Neural crest cell (in vitro differentiated cells): ENCODE data around the gene B3GNT5. TPM values are rescaled to one million over a fixed set of nuclear protein-coding genes. Genes with fewer than 3 reads are reported as not detected.

Experiments used
- DNase-seq: peaks from one replicate; pipeline ENCODE4 v3.0.0; 2021; ENCODE audit warnings: low read depth, mixed read lengths, low spot score
- H3K27ac Mint-ChIP-seq: one replicate; pipeline ENCODE4 v1.8.0; 2021; ENCODE audit warnings: mild to moderate bottlenecking, mixed read lengths; ENCODE audit not compliant: unreplicated experiment
- H3K27me3 Mint-ChIP-seq: 2 replicates; pipeline ENCODE4 v1.8.0; 2021; ENCODE audit warnings: low read depth, mild to moderate bottlenecking, mixed read lengths
- H3K36me3 Mint-ChIP-seq: 2 replicates; pipeline ENCODE4 v1.8.0; 2021; ENCODE audit warnings: low read depth, mild to moderate bottlenecking, mixed read lengths
- H3K4me1 Mint-ChIP-seq: 2 replicates; pipeline ENCODE4 v1.8.0; 2021; ENCODE audit warnings: mixed read lengths
- H3K4me3 Mint-ChIP-seq: one replicate; pipeline ENCODE4 v1.8.0; 2021; ENCODE audit warnings: mild to moderate bottlenecking, mixed read lengths
- H3K9me3 Mint-ChIP-seq: 2 replicates; pipeline ENCODE4 v1.8.0; 2021; ENCODE audit warnings: mixed read lengths
- total RNA-seq: library from RNA; stranded (reverse); gene quantifications from 2 replicates; pipeline ENCODE4 v1.2.1, GENCODE V29; 2021
- TF ChIP-seq, protein P1 (sequence below): fragments of 200-600 bp; sonication (generic); conservative IDR thresholded peaks from 2 replicates; pipeline ENCODE4 v1.5.0; 2021; ENCODE audit warnings: antibody characterized with exemption, mild to moderate bottlenecking

Gene B3GNT5
- total RNA-seq, 1 donor from 2014 or later, result 39.4 TPM

DNA sequence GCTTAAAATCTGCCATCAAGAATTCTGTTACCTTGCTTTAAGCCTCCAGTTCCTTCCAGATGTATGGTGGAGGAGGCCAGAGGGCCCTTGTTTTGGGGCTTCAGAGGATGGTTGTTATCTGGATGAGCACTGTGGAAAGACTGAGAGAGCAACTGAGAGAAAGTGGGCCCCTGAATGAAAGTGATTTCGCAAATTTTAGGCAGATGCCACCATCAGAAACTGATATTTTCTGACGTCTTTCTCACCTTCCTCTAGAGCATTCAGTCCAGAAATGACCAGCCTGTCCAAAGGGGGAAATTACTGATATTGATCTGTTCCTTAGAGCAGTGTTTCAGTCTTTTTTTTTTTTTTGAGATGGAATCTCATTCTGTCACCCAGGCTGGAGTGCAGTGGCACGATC, 13.4 kb downstream of the B3GNT5 start:
- Mint-ChIP-seq H3K36me3 (peaks cover 5% of the 10 kb centered on the region), H3K27me3 (no peaks in the 10 kb centered on the region), H3K4me3 (no peak overlapping the region), H3K4me1 (peaks cover 12% of the 10 kb centered on the region), H3K9me3 (no peaks in the 10 kb centered on the region), H3K27ac (peak overlapping the region; percentile 91)
- TF ChIP-seq, protein P1, sequence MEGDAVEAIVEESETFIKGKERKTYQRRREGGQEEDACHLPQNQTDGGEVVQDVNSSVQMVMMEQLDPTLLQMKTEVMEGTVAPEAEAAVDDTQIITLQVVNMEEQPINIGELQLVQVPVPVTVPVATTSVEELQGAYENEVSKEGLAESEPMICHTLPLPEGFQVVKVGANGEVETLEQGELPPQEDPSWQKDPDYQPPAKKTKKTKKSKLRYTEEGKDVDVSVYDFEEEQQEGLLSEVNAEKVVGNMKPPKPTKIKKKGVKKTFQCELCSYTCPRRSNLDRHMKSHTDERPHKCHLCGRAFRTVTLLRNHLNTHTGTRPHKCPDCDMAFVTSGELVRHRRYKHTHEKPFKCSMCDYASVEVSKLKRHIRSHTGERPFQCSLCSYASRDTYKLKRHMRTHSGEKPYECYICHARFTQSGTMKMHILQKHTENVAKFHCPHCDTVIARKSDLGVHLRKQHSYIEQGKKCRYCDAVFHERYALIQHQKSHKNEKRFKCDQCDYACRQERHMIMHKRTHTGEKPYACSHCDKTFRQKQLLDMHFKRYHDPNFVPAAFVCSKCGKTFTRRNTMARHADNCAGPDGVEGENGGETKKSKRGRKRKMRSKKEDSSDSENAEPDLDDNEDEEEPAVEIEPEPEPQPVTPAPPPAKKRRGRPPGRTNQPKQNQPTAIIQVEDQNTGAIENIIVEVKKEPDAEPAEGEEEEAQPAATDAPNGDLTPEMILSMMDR, result no peak
- DNase-seq, result no peak

DNA sequence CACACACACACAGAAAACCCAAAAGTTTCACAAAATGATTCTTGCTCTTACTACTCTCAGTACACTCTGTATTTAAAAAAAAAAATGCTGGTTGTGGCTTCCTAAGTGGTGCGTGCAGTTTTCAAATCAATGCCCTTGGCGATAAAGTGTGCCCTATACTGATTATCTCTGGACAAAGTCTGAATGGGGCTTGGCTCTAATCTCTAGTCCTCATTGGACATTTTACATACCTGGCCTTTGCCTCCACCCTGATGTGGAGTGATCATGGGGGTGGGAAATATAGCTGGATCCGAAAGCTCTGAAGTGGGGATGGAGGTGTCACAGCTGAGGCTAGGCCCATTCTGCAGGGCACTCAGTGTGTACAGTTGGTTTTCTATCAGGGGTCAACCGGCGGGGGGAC, 14.1 kb downstream of the B3GNT5 start:
- TF ChIP-seq, protein P1, result no peak
- no peaks in the 10 kb centered on the region for H3K9me3 Mint-ChIP-seq
- H3K4me1 Mint-ChIP-seq, result peaks cover 12% of the 10 kb centered on the region
- H3K27ac Mint-ChIP-seq, result no peak overlapping the region
- no peak for DNase-seq
- peaks cover 5% of the 10 kb centered on the region for H3K36me3 Mint-ChIP-seq
- no peak overlapping the region for H3K4me3 Mint-ChIP-seq
- H3K27me3 Mint-ChIP-seq, result no peaks in the 10 kb centered on the region

DNA sequence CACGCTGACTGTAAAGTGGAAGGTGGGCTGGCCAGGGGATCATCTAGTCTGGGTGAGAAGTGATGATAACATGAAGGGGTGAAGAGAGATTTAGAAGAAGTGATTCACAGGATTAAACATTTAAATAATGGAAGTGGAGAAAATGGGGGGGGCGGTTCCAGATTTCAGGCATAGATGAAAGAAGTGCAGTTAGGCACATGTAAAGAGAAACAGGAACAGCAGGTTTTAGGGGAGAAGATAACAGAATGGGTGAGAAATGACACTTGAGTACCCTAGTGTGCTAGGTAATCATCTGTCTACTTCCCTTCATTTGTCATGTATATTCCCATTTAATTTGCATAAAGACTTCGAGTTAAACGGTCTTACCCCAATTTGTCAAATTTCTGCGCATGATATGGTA, 15.3 kb downstream of the B3GNT5 start:
- peaks cover 12% of the 10 kb centered on the region for H3K4me1 Mint-ChIP-seq
- no peaks in the 10 kb centered on the region for H3K27me3 Mint-ChIP-seq
- peak overlapping the region; percentile 1 for H3K27ac Mint-ChIP-seq
- no peak overlapping the region for H3K4me3 Mint-ChIP-seq
- H3K36me3 Mint-ChIP-seq, result peaks cover 5% of the 10 kb centered on the region
- TF ChIP-seq, protein P1, result no peak
- DNase-seq, result no peak
- H3K9me3 Mint-ChIP-seq, result no peaks in the 10 kb centered on the region

DNA sequence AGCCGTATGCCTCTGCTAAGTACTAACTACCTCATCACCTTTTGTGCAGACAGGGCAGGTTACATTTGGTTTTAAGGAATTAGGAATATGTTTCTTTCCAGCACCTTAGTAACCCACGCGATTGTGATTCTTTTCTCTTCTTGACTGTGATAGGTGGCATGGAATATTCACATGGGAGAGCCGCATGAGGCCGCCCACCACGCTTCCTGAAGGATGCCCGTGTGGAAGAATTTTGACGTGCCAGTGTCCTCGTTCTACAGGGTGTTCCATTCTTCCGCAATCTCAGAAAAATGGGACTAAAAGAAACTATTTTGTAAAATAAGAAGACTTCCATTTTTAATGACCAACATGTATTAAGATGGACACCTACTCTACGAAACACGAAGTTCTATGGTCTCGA, 16.3 kb downstream of the B3GNT5 start:
- Mint-ChIP-seq H3K36me3 (peaks cover 5% of the 10 kb centered on the region), H3K27ac (no peak overlapping the region), H3K9me3 (no peaks in the 10 kb centered on the region), H3K27me3 (no peaks in the 10 kb centered on the region), H3K4me3 (no peak overlapping the region), H3K4me1 (peaks cover 12% of the 10 kb centered on the region)
- DNase-seq, result no peak
- TF ChIP-seq, protein P1, result no peak

DNA sequence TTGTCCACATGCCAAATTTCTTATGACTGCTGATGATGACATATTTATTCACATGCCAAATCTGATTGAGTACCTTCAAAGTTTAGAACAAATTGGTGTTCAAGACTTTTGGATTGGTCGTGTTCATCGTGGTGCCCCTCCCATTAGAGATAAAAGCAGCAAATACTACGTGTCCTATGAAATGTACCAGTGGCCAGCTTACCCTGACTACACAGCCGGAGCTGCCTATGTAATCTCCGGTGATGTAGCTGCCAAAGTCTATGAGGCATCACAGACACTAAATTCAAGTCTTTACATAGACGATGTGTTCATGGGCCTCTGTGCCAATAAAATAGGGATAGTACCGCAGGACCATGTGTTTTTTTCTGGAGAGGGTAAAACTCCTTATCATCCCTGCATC, 17.3 kb downstream of the B3GNT5 start:
- Mint-ChIP-seq H3K4me3 (no peak overlapping the region), H3K9me3 (no peaks in the 10 kb centered on the region), H3K27me3 (no peaks in the 10 kb centered on the region), H3K27ac (no peak overlapping the region), H3K4me1 (peaks cover 12% of the 10 kb centered on the region), H3K36me3 (peaks cover 5% of the 10 kb centered on the region)
- DNase-seq, result no peak
- TF ChIP-seq, protein P1, result no peak

DNA sequence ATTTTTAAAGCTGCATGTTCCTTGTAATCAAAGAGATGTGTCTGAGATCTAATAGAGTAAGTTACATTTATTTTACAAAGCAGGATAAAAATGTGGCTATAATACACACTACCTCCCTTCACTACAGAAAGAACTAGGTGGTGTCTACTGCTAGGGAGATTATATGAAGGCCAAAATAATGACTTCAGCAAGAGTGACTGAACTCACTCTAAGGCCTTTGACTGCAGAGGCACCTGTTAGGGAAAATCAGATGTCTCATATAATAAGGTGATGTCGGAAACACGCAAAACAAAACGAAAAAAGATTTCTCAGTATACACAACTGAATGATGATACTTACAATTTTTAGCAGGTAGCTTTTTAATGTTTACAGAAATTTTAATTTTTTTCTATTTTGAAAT, 19.1 kb downstream of the B3GNT5 start:
- no peaks in the 10 kb centered on the region for H3K27me3 Mint-ChIP-seq
- H3K36me3 Mint-ChIP-seq, result peaks cover 5% of the 10 kb centered on the region
- no peak for DNase-seq
- TF ChIP-seq, protein P1, result no peak
- peaks cover 10% of the 10 kb centered on the region for H3K4me1 Mint-ChIP-seq
- no peaks in the 10 kb centered on the region for H3K9me3 Mint-ChIP-seq
- H3K27ac Mint-ChIP-seq, result no peak overlapping the region
- no peak overlapping the region for H3K4me3 Mint-ChIP-seq
